NOMO-1 treated with DMSO at 0.1 percent for 48 hours (cell line): Measurements from ENCODE around the gene MYBPC3.

ENCODE experiments used
- DNase-seq: peaks from one replicate; lab custom pipeline; 2025; ENCODE audit not compliant: unreplicated experiment; lab: John Stamatoyannopoulos, UW

MYBPC3 gene

GRCh38 chr11:47357985-47358730 is 5.7 kb upstream of the MYBPC3 start:
- no peak for DNase-seq

DNA sequence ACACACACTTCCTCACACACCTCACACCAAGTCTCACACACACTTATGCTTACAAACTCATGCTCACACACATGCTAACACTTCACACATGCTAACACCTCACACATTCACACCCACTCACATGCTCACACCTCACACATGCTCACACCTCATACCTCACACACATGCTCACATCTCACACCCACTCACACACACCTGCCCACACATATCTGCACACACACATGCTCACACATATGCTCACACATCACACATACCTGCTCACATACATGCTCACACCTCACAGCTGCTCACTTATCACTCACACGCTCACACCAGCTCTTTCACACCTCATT is 4.5 kb upstream of the MYBPC3 start:
- DNase-seq, result no peak

DNA sequence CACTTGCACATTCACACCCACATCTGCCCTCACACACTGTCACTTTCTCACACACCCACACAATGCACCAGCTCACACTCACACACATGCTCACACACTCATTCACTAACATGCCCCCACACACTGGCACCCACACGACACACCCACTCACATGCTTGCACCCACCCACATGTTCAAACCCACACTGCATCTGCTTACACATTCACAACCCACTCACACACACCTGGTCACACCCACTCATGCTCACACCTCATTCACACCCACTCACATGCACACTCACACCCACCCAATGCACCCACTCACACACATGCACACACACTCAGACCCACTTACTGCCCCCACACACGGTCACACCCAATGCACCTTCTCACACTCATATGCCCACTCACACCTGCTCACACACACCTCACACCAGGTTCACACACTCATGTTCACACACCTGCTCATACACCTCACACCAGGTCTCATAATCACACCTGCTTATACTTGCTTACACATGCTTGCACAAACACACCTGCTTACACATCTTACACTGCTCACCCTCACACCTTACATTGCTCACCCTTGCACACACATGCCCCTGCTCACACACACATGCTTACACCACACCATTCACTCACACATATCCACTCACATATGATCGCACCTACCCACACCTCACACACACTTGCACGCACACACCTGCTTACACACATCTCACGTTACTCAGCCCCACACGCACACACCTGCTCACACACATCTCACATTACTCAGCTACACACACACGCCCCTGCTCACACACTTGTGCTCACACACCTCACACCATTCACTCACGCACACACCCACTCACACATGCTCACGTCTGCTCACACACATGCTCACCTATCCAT is 3.9 kb upstream of the MYBPC3 start:
- no peak for DNase-seq

DNA sequence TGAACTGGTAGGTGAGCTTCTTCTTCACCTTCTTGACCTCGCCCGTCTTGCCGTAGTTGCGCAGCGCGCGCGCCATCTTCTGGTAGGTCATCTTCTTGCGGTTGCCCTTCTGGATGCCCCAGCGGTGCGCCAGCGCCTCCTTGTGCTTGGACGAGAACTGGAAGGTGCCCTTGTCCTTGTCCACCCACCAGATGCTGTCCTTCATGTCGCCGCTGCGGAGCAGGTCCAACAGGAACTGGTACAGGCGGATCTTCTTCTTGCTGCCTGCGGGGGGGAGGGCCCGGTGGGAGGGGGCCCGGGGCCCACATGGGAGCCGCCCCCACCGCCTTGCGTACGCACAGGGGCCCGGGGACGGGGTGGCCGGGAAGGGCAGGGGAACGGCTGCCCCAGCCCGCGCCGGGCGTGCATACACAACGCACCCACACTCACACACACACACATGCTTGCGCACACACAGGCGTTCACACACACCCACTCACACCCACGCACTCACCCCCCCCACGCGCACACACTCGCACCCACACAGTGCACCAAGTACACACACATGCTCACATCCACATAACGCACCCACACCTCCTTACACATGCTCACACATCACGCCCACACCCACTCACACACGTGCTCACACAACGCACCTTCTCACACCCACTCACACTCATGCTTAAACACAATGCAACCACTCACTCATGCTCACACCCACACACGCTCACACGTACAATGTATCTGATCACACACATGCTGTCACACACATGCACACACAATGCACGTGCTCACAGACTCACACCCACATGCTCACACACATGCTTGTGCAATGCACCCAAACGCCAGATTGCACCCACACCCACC is 3.0 kb upstream of the MYBPC3 start:
- DNase-seq, result peak; percentile 26

DNA sequence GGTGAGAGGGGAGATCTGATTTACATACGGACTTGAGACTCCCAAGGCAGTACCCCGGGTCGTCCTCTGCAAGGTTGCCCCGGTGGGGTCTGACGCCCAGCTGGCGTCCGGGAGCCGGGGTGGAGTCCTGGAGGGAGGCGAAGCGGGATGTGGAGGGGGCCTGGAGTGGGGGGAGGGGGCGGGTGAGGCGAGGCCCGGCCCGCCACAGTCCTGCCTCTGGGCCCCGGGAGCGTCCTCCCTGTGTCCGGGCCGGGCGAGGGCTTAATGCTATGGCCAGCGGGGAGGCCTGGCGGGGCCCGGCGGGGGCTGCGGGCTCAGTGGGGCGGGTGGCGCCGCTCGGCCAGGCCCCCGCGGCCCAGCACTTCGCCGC is 2.4 kb upstream of the MYBPC3 start:
- DNase-seq, result no peak

GRCh38 chr11:47353978-47354774 is 1.7 kb upstream of the MYBPC3 start:
- DNase-seq, result no peak

- DNase-seq, result no peak
These were observed 1.1 kb downstream of the MYBPC3 start for GRCh38 chr11:47351156-47352126.

GRCh38 chr11:47350315-47350714 is 2.2 kb downstream of the MYBPC3 start:
- DNase-seq, result no peak

DNA sequence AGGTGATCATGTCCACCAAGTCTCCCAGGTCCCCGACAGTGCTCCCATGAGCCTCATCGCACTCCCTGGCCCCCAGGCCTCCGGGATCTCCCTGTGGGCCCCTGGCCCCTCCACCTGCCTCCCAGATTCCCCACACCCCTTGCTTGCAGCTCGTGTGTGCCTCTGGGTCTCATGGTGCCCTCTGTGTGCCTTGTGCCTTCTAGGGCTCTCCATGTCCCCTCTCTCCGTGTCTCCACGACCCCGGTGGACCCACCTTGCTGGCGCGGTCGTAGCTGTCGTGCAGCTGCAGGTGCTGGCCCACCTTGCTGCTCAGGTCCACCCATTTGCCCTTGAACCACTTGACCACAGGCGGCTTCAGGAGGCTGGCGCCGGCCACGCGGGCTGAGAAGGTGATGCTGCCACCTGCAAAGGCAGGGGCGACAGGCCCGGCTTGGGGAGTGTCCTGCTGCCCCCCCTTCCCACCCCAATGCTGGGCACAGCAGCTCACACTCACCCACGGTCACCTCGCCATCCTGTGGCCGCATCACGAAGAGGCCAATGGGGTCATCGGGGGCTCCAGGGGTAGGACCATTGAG is 2.9 kb downstream of the MYBPC3 start:
- DNase-seq, result no peak

- DNase-seq, result peak; percentile 49
These were observed 3.6 kb downstream of the MYBPC3 start for GRCh38 chr11:47348859-47349258.

DNA sequence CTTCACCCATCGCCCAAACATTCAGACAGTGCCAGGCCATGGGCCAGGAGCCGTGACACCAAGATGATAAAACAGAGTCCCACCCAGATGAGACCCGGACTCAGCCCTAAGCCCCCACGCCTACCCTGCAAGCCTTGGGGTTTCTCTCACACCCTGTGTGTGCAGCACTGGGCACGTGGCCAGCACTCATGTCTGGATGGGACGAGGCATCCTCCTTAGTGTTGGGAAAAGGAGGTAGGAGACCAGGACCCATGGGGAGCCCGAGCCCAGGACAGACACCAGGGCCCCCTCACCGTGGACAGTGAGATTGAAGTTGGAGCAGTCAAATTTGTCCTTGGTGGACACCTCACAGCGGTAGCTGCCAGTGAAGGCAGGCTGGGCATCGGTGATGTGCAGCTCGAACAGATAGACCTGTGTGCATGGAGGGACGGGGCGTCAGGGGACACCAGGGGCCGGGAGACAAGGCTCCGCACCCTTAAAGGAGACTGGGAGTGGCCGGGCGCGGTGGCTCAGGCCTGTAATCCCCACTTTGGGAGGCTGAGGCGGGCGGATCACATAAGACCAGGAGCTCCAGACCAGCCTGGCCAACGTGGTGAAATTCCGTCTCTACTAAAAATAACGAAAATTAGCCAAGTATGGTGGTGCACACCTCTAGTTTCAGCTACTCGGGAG is 4.2 kb downstream of the MYBPC3 start:
- no peak for DNase-seq

DNA sequence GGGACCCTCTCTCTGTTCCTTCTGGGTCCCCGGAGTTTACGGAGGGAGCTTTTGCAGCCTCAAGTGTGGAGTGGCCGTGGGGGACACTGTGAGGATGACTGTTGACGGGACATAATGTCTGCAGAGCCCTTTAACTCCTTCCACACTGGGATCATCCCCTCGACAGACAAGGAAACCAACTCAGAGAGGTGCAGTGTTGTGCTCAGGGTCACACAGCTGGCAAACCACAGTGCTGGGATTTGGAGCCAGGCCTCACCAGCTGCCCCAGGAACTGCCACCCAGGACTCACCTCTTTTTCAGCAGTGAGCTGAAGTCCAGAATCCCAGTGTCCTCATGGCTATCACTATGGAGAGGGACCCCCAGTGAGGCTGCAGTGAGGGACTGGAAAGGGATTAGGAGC is 5.4 kb downstream of the MYBPC3 start:
- DNase-seq, result no peak

DNA sequence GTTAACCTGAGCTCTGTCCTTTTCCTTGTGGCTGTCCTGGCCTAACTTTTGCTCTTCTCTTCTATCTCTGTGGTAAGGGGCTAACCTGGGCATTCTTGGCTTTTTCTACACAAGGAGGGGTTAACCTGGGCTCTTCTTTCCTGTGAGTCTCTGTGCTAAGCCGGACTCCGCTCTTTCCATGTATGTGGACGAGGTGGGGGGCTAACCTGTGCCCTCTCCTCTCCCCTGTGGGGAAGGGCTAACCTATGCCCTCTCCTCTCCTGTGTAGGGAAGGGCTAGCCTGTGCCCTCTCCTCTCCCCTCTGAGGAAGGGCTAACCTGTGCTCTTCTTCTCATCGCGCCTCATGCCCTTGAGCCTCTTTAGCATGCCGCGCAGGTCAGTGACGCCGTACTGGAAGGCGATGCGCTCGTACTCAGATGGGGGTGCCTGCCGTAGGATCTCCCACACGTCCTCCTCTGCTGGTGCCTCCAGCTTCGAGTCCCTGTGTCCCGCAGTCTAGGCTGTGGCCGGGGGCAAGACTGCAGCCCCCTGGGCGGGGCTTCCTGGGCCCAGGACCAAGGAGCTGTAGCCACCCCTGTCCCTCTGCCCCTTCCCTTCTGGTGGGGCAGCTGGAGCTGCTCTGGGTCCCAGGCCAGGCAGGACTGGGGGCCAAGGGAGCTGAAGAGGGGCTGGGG is 6.5 kb downstream of the MYBPC3 start:
- no peak for DNase-seq

- DNase-seq, result no peak
These were observed 9.6 kb downstream of the MYBPC3 start for GRCh38 chr11:47342854-47343253.

DNA sequence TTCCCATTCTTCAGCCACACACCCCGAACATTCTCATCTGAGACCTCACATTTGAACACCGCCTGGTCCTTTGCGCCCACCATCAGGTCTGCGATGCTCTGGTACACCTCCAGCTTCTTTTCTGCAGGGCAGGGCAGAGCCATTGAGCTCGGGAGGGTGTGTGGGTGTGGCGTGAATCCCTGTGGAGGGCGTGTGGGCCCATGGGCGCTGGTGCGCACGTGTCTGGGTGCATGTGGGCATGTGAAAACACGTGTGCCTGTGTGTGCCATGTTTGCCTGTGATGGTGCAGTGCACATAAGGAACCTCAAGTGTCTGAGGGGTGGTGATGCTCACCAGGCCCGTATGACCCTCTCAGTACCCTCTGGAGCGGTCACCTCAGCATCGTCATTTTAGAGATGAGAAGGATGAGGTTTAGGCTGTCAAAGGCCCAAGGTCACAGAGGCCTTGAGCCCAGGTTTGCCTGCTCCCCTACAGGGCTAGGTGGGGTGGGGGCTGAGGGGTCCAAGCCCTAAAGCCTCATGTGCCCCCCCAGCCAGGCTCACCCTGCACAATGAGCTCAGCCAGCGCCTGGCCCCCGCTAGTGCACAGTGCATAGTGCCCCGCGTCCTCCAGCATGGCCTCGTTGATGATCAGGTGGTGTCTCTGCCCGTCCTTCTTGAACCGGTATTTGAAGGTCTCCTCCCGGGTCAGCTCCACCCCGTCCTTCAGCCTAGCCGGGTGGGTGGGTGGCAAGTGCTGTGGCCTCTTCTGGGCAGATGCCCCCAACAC is 10.3 kb downstream of the MYBPC3 start:
- no peak for DNase-seq

DNA sequence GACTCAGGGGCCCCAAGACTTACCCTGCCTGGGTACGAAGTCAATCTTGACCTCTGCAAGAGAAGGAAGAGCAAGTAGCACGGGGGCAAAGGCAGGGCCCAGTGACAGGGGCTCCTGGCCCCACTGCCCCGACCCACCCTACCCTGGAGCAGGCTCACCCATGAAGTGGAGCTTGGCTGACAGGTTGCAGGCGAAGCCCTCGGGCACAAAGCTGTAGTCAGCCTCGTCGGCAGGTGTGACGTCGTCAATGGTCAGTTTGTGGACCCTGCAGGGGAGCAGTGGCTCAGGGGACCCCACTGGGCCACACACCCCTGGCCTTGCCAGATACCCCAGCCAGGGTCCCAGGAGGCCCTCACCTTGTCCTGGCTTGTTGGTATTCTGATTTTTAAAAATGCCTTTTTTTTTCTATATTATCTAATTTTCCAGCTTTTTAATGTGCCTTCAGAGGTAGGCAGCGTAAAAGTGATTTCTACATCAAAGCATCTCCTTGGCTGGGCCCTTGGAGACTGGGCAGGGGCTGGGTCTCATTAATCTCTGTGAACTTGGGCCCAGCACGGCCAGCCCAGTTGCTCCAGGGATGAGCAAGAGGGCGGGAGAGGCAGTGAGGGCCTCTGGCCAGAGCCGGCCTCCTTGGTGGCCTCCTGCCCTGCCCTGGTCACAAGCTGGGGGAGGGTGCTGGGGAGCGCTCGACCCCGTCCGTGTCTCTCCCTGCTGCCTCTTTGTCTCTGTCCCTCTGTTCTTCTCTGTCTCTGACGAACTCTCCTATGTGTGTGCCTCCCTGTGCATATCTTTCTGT is 11.3 kb downstream of the MYBPC3 start:
- DNase-seq, result no peak

- DNase-seq, result no peak
These were observed 12.5 kb downstream of the MYBPC3 start for GRCh38 chr11:47340010-47340409.
